Stimulated activated memory B cell treated with anti-CD40 and anti-IgM and Interleukin-4, amounts not matched to agents 10 μg/mL and 1 μg/mL and 100 μg/mL, for 72 hours (primary cell): ENCODE measurements around the gene HNRNPF.
"Not testable (repeated sequence)": the region's sequence is repeated elsewhere in the genome, so short reads cannot be mapped to it uniquely, and the experiment has no call there.

Source experiments
- ATAC-seq: fragments of 150-1000 bp; cut with Tn5 transposase; 2 replicates; pipeline ENCODE4 v1.10.0; 2021
- H3K27ac Mint-ChIP-seq: one replicate; pipeline ENCODE4 v1.8.0; 2022; ENCODE audit warnings: mild to moderate bottlenecking, mixed read lengths
- H3K27me3 Mint-ChIP-seq: one replicate; pipeline ENCODE4 v1.8.0; 2022; ENCODE audit warnings: mixed read lengths
- H3K36me3 Mint-ChIP-seq: one replicate; pipeline ENCODE4 v1.8.0; 2022; ENCODE audit warnings: mixed read lengths
- H3K4me1 Mint-ChIP-seq: one replicate; pipeline ENCODE4 v1.8.0; 2022; ENCODE audit warnings: mixed read lengths
- H3K4me3 Mint-ChIP-seq: one replicate; pipeline ENCODE4 v1.8.0; 2022; ENCODE audit warnings: mild to moderate bottlenecking, moderate library complexity, mixed read lengths
- H3K9me3 Mint-ChIP-seq: one replicate; pipeline ENCODE4 v1.8.0; 2022; ENCODE audit warnings: mixed read lengths

Gene HNRNPF

DNA sequence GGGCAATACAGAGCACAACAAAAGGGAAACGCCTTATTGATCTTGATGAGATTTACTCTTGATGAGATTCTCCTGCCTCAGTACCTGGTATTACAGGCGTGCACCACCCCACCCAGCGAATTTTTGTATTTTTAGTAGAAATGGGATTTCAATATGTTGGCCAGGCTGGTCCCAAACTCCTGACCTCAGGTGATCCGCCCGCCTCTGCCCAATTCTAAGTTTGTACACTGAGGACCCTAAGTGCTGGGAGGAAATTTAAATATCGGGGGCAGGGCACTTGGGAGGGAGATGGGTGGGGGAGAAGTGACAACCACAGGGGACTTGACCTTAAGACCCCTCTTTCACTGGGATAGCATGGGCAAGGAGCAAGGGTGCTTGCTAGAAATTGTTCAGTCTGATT lies 14.1 kb downstream of the HNRNPF start:
- H3K4me1 Mint-ChIP-seq, result peaks cover 82% of the 10 kb centered on the region
- H3K36me3 Mint-ChIP-seq, result peaks cover 56% of the 10 kb centered on the region
- H3K27ac Mint-ChIP-seq, result peak overlapping the region; percentile 85
- H3K4me3 Mint-ChIP-seq, result peak overlapping the region; percentile 95
- H3K9me3 Mint-ChIP-seq, result no peaks in the 10 kb centered on the region
- H3K27me3 Mint-ChIP-seq, result no peaks in the 10 kb centered on the region
- no peak for ATAC-seq

DNA sequence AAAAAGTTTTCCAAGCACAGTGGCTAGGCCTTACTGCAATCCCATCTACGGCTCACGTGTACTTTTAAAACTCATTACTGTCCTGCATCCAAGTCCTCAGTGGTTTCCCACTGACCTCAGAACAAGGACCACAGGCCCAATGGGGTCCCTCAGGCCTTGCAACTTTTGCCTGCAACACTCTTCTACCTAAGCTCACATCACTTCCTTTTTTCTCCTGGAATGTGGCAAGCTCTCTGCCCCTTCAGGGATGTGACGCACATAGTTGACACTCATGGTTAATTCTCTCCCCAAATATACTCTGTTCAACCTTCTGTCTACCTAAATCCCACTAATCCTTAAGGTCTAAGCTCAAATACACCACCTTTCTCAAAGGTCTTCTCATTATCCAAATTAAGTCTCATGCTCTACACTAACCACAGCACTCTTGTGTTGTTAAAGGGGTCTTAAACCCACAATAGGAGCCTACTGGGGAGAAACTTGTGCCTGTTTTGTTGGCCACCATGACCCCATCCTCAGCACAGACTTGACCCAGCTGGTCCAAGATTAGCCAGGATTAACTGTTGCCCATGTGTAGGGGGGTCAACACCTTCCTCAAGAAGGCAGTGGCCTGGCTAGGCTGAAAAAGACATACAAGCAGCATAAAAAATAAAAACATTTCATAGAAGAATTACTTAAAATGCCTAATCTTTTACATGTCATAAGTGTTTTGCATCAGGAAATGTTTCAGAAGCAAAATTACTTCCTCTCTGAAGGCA lies 15.2 kb downstream of the HNRNPF start:
- Mint-ChIP-seq H3K36me3 (peaks cover 59% of the 10 kb centered on the region), H3K4me3 (no peak overlapping the region), H3K27ac (peak overlapping the region; percentile 26), H3K4me1 (peaks cover 83% of the 10 kb centered on the region), H3K27me3 (no peaks in the 10 kb centered on the region), H3K9me3 (no peaks in the 10 kb centered on the region)
- ATAC-seq, result no peak

DNA sequence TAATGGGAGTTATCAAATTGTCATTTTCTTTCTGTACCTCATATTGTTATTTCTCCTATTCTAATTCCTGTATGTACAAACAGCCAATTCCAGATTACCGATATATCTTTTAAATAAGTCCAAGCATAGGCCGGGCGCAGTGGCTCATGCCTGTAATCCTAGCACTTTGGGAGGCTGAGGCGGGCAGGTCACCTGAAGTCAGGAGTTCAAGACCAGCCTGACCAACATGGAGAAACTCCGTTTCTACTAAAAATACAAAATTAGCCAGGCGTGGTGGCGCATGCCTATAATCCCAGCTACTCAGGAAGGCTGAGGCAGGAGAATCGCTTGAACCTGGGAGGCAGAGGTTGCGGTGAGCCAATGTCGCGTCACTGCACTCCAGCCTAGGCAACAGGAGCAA lies 15.8 kb downstream of the HNRNPF start:
- H3K27ac Mint-ChIP-seq, result peak overlapping the region; percentile 26
- H3K4me3 Mint-ChIP-seq, H3K9me3 Mint-ChIP-seq, H3K27me3 Mint-ChIP-seq, ATAC-seq: not testable (repeated sequence)
- peaks cover 83% of the 10 kb centered on the region for H3K4me1 Mint-ChIP-seq
- H3K36me3 Mint-ChIP-seq, result peaks cover 65% of the 10 kb centered on the region

DNA sequence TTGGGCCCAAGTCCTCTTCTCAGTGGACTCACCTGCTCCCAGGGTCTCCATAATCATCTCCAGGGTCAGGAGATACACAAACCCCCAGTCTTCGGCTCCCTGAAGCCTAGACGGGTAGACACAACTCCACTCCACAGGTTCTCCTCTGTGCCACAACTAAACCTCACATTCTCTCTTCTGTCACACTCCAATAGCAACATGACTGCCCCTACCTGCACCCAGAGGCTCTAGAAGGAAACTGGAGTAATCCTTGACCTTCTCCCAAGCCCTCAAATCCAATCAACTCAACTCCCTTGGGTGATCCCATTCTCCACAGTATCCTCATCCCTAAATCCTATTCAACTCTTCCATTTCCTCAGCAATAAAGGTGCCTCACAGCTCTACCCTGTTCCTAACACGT lies 16.2 kb downstream of the HNRNPF start:
- H3K9me3 Mint-ChIP-seq, result no peaks in the 10 kb centered on the region
- H3K36me3 Mint-ChIP-seq, result peaks cover 65% of the 10 kb centered on the region
- H3K27me3 Mint-ChIP-seq, result no peaks in the 10 kb centered on the region
- H3K4me1 Mint-ChIP-seq, result peaks cover 83% of the 10 kb centered on the region
- no peak overlapping the region for H3K4me3 Mint-ChIP-seq
- no peak for ATAC-seq
- H3K27ac Mint-ChIP-seq, result peak overlapping the region; percentile 26

DNA sequence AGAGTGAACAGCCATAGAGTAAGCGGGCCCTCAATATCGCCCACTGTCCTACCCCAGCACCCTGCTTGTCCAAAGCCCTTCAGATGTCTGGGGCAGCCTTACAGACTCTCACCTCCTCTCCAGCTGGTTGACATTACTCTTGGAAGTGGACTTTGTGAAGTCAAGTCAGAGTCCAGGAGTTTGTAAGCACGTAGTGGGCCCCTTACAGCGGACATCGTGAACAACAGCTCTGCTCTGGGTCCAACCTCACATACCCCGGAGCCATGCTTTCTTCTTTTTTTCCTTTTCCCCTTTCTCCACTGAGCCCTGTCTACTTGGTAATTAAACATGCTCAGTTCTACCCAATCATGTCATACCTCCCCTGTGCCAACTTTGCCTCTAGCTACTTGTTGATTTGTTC lies 17.5 kb downstream of the HNRNPF start:
- no peak for ATAC-seq
- Mint-ChIP-seq H3K27ac (no peak overlapping the region), H3K9me3 (no peaks in the 10 kb centered on the region), H3K36me3 (peaks cover 77% of the 10 kb centered on the region), H3K27me3 (no peaks in the 10 kb centered on the region), H3K4me1 (peaks cover 94% of the 10 kb centered on the region), H3K4me3 (no peak overlapping the region)

DNA sequence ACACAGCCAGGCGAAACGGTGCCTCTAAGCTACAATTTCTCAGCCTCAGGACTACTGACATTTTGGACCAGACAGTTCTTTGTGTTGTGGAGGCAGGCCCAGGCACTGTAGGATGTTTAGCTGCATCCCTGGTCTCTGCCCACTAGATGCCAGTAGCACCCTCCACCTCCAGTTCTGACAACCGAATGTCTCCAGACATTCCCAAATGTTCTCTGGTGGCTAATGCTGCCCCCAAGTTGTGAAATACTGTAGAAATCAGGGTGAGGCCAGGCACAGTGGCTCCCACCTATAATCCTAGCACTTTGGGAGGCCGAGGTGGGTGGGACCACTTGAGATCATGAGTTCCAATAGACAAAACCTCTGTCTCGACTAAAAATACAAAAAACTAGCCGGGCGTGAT lies 18.2 kb downstream of the HNRNPF start:
- Mint-ChIP-seq H3K27me3 (no peaks in the 10 kb centered on the region), H3K4me3 (no peak overlapping the region), H3K36me3 (peaks cover 74% of the 10 kb centered on the region), H3K9me3 (no peaks in the 10 kb centered on the region), H3K4me1 (peaks cover 89% of the 10 kb centered on the region), H3K27ac (peak overlapping the region; percentile 81)
- ATAC-seq, result no peak

DNA sequence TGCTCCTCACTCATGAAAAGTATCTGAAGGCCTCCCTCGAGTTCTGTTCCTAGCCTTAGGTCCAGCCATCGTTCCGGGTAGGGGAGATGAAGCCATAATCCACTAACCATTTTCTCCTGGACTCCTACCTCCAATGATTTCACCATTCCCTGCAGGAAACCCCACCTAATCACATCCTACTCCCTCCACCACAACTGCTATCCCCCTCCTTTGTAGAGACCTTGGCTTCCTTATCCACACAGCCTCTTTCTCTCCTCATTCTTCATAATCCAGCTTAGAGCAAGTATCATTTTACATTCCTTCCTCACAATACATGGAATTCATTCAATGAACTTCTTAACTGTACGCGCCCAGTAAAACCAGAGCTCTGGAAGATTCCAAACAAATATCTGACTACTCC lies 18.7 kb downstream of the HNRNPF start:
- Mint-ChIP-seq H3K4me1 (peaks cover 84% of the 10 kb centered on the region), H3K4me3 (peak overlapping the region; percentile 1), H3K27ac (peak overlapping the region; percentile 81), H3K9me3 (no peaks in the 10 kb centered on the region), H3K27me3 (no peaks in the 10 kb centered on the region), H3K36me3 (peaks cover 74% of the 10 kb centered on the region)
- ATAC-seq, result no peak

DNA sequence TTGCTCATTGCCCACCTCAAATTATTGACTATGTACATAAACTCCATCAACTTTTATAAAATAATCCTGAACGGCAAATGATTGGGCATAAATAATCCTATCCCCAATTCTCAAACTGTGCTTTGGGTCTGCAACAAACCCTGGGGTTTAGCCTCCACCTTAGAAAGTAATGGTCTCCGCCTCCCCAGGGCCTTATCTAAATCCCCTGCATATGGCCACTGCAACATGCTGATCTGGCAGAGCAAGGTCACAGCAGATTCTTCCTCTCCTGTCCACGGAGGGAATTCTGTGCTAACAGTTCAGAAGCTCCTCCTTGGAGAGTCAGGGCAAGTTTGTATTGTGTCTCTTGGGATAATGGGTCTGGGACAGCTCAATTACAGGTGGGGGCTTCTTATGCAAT lies 19.1 kb downstream of the HNRNPF start:
- H3K27ac Mint-ChIP-seq, result peak overlapping the region; percentile 81

DNA sequence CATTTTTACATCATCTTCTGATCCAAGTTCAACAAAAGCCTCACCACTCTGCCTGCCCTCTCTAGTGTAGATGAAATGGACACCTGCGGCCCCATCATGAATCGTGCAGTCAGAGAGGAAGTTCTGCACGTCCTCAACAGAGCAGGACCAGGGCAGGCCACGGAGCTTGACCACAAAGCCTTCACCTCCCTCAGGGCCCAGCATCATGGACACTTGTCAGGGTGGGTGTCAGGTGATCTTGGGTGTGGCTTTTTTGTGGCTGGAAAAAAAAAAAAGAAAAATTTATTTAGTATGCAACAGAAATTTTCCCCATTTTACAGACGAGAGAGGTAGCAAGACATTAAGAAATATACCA lies 21.3 kb downstream of the HNRNPF start:
- ATAC-seq, result peak; percentile 65

More for the DNA sequence above, 19.1 kb downstream of the HNRNPF start:
- H3K9me3 Mint-ChIP-seq, result no peaks in the 10 kb centered on the region
- H3K4me1 Mint-ChIP-seq, result peaks cover 80% of the 10 kb centered on the region
- no peaks in the 10 kb centered on the region for H3K27me3 Mint-ChIP-seq
- H3K4me3 Mint-ChIP-seq, result no peak overlapping the region
- H3K36me3 Mint-ChIP-seq, result peaks cover 74% of the 10 kb centered on the region
- ATAC-seq, result no peak

DNA sequence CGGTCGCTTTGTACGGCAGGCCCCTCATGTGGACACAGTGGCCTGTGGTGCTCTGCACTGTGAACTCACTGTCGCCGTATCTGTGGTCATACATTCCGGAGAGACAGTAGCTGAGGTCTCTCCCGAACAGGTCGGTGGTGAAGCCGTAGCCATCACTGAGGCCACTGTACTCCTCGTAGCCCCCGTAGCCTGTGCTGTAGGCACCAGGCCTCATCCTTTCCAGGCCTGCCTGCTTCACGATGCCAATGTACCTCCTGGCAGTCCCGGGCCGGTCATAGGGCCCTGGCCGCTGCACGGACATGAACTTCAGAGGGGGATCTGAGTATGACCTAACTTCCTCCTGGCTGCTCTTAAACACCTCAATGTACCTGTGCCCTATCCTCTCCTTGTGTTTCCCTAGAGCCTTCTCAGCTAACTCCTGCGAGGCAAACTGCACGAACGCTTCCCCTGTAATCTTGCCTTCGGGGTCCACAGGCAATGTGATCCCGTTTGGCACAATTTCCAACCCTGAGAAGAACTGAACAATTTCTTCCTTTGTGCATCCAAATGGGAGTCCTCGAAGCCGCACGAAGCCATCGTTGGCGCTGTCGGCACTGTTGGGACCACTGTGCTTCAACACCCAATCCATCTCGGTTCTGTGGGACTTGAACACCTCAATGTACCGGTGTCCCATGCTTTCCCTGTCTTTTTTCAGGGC lies 21.9 kb downstream of the HNRNPF start:
- no peak for ATAC-seq
- Mint-ChIP-seq H3K27ac (peak overlapping the region; percentile 81), H3K4me1 (peaks cover 56% of the 10 kb centered on the region), H3K27me3 (no peaks in the 10 kb centered on the region), H3K9me3 (no peaks in the 10 kb centered on the region), H3K36me3 (peaks cover 54% of the 10 kb centered on the region), H3K4me3 (no peak overlapping the region)

More for the DNA sequence above, 21.3 kb downstream of the HNRNPF start:
- Mint-ChIP-seq H3K4me3 (no peak overlapping the region), H3K27me3 (no peaks in the 10 kb centered on the region), H3K27ac (peak overlapping the region; percentile 81), H3K36me3 (peaks cover 59% of the 10 kb centered on the region), H3K4me1 (peaks cover 61% of the 10 kb centered on the region), H3K9me3 (no peaks in the 10 kb centered on the region)

DNA sequence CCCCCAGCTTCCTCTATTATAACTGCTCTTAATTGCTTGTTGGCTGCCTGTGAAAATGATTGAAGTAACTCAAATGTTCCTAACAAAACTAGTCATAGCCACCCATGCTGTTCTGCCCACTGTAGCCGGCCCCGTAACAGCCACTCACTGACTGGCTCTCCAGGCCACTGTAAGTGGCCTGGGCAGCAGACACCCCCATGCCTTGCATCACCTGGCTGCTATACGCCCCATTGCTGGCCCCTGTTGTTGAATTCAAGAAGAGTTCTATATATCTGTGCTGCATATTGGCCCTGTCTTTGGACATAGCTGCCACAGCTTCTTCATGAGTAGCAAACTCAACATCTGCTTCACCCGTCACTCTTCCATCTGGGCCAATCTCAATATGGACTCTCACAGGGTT lies 22.4 kb downstream of the HNRNPF start:
- Mint-ChIP-seq H3K27ac (peak overlapping the region; percentile 81), H3K4me3 (no peak overlapping the region), H3K36me3 (peaks cover 50% of the 10 kb centered on the region), H3K9me3 (no peaks in the 10 kb centered on the region), H3K4me1 (peaks cover 52% of the 10 kb centered on the region), H3K27me3 (no peaks in the 10 kb centered on the region)
- ATAC-seq, result no peak

DNA sequence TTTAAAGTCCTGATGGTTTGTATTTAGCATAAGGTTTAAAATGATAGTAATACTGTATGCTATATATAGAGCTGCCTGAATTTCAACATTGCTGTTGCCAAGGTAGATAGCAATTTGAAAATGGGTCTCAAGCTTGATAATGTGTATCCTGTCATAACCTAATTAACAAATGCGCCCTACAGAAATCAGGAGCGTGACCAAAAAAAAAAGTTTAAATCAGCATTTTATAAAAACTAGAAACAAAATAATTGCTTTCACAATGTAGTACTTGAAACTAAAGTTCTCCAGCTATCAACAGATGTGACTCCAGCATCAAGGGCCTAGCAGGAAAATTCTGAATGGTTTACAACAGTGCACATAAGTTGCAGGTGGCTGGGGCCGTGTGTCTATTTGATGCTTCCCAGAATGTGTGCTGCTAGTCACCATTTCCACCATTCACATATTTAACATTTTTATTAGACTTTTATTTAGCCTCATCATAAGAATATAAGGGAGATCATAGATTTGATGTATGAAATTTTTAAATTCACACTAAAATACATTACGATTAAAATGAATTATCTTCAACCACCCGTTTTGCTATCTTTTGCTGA lies 23.5 kb downstream of the HNRNPF start:
- Mint-ChIP-seq H3K36me3 (peaks cover 42% of the 10 kb centered on the region), H3K27me3 (no peaks in the 10 kb centered on the region), H3K27ac (no peak overlapping the region), H3K9me3 (no peaks in the 10 kb centered on the region), H3K4me1 (peaks cover 41% of the 10 kb centered on the region), H3K4me3 (no peak overlapping the region)
- no peak for ATAC-seq

DNA sequence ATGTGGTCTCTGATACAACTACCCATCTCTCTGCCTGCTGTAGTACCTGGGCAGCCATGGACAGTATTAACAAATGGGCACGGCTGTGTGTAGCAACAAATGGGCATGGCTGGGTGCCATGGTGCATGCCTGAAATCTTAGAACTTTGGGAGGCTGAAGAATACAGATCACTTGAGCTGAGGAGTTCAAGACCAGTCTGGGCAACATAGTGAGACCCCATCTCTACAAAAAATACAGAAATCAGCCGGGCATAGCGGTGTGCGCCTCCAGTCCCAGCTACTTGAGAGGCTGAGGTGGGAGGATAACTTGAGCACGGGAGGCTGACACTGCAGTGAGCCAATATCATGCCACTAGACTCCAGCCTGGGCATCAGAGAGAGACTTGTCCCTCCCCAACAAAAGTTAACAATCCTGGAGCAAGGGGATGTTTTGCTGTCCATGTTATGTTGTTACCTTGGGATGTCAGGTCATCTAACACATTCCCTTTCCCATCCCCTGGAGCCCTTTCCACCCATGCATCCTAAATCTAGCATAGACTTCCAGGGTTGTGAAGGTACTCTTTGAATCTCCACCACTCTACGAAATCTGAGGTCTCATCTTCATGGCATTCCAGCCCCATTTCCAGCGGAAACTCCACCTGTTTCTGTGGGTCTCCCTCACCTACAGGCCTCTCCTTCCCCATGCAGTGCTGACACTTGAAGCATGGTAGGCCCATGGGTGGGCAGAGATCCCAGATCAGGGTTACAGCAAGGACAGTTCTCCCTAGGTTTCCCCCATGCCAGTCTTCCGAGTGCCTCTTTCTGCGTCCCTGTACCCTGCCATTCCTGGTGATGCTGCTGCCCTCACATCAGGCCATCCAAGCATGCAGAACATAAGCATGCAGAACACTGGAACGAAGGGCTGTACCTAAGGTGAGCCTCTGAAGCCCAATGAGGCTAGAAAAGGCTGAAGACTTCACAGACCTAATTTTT lies 24.4 kb downstream of the HNRNPF start:
- H3K9me3 Mint-ChIP-seq, result no peaks in the 10 kb centered on the region
- ATAC-seq, result no peak
- no peak overlapping the region for H3K4me3 Mint-ChIP-seq
- H3K36me3 Mint-ChIP-seq, result peaks cover 33% of the 10 kb centered on the region
- no peak overlapping the region for H3K27ac Mint-ChIP-seq
- H3K27me3 Mint-ChIP-seq, result no peaks in the 10 kb centered on the region
- peaks cover 32% of the 10 kb centered on the region for H3K4me1 Mint-ChIP-seq

DNA sequence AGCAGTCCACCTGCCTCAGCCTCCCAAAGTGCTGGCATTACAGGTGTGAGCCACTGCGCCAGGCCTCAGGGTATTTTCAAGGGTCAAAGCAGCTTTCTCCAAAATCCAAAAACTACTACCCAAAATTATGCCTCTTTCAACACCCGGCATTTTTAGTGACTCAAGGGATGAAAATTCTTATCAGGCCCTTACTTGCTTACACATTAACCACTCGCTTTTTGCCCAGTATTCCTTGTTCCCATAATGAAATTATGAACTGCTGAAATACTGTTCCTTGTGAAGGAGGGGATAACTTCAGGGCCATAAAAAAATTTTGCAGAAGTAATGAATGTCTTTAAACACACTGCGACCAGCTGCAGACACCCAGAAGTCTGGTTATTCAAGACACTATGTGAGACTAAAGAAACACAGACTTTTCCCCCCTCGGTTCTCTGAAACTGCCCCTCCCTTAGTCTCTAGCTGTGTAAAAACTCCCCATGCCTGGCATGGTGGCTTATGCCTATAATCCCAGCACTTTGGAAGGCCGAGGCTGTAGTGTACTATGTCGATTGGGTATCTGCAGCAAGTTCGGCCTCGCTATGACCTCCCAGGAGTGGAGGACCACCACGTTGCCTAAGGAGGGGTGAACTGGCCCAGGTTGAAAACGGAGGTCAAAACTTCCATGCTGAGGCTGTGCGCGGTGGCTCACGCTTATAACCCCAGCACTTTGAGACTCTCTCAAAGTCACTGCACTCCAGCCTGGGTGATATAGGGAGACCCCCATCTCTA lies 25.6 kb downstream of the HNRNPF start:
- H3K27me3 Mint-ChIP-seq, result no peaks in the 10 kb centered on the region
- no peak overlapping the region for H3K27ac Mint-ChIP-seq
- no peak for ATAC-seq
- no peaks in the 10 kb centered on the region for H3K9me3 Mint-ChIP-seq
- no peak overlapping the region for H3K4me3 Mint-ChIP-seq
- H3K36me3 Mint-ChIP-seq, result peaks cover 21% of the 10 kb centered on the region
- peaks cover 20% of the 10 kb centered on the region for H3K4me1 Mint-ChIP-seq
